Measurements from ENCODE around the gene MRPS23.
"Not testable (repeated sequence)": the region's sequence is repeated elsewhere in the genome, so short reads cannot be mapped to it uniquely, and the experiment has no call there.

MRPS23 gene

DNA sequence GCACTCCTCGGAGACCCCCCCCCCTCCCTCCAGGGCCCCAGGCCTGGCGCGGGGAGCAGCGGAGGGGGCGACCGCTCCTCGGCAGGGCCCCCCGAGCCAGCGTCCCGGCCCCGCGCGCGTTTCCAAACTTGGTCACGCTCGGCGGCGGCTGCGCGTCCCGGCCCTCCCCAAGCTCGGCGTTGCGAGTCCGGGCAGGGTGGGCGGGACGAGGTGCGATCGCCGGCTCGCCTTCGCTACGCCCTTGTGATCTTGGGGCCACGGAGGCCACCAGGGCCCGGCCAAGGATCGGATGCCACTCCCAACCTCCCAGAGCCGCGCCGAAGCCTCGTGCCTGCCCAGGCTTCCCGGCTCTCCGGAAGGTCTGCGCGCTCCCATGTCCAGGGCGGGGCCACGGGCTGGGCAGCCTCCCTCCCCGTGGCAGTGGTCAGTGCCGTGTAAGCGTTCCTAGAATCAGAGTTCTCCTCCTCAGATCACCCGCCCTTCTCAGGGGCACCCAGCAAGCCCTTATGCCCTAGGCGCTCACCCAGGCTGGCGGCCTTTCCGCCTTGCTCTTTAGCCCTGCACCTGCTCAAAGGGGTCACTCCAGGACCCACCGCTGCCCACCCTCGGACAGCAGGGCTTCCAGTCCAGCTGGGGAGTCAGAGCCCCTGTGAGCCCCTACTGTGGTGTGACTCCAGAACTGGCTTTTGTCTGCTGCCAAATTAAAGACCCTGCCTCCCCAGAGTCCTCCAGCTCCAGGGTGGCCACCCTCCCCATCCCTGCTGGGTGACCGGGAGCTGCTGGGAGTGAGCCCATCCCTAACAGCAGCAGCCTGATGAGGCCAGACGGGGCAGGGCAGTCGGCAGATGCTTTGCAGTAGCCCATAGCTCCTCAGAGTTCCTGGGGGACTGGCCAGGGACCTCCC is 12.2 kb upstream of the MRPS23 start:
- DNase-seq, result no peak

- no peak for DNase-seq
Measured at GRCh38 chr17:57861000-57861789, 11.4 kb upstream of the MRPS23 start.

GRCh38 chr17:57860414-57860999 is 10.7 kb upstream of the MRPS23 start:
- no peak for DNase-seq

DNA sequence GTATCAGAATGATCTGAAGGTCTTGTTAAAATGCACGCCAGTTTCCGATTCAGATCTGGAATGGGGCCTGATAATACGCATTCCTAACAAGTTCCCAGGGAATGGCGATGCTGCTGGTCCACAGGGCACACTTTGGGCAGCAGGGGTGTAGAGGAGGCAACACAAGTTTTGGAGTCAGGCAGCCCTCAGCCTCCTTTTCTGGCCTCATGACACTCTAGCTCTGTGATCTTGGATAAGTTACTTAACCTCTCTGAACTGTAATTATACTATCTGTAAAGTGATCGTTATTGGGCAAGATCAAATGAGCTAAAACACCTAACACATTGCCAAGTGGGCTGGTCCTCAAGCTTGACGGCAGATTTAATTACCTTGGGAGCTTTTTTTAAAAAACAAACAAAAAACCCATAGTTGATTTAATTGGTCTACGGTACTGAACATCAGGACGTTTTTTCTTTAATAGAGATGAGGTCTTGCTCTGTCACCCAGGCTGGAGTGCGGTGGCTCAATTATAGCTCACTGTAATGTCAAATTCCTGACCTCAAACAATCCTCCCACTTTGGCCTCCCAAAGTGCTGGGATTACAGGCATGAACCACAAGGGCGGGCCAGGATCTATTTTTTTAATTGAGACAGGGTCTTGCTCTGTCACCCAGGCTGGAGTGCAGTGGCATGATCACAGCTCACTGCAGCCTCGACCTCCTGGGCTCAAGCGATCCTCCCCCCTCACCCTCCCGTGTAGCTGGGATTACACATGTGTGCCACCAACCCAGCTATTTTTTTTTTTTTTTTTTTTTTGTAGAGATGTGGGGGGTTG is 10.0 kb upstream of the MRPS23 start:
- no peak for DNase-seq

DNA sequence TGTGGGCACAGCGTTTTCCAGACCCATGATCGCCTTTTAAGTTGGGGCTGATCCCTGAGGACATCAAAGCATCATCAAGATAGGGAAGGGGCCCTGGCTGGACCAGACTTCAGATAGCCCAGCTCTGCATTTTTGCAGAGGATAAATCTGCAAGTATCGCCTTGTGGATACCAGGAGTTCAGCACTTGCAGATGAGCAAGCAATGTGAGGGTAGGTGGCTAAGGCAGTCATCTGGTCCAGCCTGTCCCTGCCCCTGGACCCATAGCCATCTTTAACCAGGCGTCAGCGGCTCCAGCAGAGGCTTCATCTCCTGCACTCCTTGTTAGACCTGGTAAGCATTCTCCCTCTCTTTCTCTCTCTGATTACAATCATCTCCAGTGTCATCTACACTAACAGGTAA is 9.0 kb upstream of the MRPS23 start:
- no peak for DNase-seq

DNA sequence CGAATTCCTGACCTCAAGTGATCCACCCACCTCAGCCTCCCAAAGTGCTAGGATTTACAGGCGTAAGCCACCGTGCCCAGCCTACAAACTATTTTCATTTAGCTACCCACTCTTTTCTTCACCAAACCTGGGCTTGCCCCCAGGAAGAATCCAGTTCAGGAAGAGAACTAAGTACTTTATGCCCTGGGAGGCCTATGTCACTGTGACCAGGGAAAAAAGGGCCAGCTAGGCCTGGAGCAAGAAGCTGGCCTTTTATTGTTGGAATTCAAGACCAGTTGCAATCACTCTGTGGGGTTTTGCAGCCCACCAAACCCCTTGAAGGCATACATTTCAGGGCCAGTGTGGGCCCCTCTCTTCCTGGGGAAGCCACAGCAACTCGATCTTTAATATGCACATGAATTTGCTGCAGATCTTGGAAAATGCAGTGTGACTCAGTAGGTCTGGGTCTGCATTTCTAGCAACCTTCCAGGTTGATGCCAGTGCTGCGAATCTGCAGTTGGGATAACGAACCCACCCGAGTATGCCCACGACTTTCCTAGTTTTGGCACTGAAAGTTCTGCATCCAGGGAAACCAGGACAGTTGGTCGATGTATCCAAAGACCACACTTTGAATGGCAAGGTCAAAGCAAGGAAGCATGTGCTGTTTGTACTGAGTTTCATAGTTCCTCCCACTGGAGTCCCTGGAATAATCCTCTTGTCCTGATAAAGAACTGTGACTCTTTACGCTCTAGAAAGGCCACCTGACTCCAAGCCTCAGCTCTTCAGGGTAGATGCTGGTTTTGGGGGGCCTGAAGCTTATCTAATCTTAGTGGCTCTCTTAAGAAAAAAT is 7.2 kb upstream of the MRPS23 start:
- no peak for DNase-seq

- no peak for DNase-seq
Measured at GRCh38 chr17:57855391-57856035, 5.7 kb upstream of the MRPS23 start.

DNA sequence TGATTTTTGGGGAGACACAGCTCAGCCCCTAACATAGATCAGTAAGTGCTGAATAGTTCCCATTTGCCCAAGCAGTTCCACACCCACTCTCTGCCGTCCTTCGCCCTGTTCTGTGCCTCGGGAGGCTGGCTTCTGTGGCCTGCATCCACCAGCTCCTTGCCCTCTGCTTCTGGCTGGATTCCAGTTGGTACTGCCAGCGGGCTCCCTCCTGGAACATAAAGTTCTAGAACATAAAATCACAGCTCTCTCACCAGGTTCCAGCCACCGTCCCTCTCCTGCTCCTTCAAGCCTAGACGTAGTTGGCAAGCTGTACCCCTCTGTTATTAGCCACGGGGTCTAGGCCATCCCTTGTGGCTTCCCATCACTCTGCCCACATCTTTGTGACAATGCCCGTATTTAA is 3.9 kb upstream of the MRPS23 start:
- DNase-seq, result no peak

DNA sequence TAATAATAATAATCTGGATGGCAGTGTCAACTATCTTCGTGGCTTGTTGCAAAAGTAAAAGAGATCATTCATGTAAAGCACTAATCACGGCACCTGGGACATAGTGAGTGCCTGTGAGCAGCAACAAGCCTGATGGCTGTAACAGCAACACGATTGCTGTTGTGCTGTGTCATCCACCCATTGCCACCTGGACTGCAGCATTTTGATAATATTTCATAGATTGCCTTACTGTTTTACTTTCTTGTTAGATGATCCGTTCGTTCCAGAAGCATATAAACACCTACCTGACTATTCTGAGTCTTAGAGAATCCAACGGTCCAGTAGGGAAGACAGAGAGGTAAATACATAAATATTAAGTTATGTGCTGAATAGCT is 3.1 kb upstream of the MRPS23 start:
- no peak for DNase-seq

DNA sequence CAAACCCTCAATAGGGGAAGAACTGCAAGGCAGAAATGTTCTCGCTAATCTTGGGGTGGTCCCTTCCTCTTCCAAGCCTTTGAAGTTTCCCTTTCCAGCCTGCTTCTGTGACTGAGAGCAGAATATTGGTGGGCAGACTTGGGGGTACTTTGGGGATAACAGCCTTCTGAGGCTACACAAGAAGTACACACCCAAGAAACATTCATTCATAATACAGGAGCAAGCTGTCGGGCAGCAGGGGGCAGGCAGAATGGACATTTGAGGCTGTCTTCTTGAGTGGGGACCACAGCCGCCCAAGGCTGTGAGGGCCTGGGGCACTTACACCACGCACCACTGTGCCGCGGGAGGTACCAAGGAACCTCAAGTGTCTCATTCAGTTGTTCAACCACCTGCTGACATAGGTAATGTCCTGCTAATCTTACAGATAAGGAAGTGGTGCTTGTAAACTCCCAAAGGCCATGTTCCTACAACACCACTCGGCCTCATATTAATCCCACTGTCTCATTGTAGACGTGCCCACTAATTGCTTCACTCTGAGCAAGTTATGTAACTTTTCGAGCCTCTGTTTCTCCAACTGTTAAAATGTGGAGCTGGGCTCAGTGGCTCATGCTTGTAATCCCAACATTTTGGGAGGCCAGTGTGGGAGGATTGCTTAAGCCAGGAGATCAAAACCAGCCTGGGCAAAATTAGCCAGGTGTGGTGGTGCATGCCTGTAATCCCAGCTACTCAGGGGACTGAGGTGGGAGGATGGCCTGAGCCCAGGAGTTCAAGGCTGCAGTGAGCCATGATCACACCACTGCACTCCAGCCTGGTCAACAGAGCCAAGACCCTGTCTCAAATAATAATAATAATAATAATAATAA is 2.5 kb upstream of the MRPS23 start:
- DNase-seq, result no peak

GRCh38 chr17:57849163-57849873 is 526 bp downstream of the MRPS23 start:
- DNase-seq, result no peak

DNA sequence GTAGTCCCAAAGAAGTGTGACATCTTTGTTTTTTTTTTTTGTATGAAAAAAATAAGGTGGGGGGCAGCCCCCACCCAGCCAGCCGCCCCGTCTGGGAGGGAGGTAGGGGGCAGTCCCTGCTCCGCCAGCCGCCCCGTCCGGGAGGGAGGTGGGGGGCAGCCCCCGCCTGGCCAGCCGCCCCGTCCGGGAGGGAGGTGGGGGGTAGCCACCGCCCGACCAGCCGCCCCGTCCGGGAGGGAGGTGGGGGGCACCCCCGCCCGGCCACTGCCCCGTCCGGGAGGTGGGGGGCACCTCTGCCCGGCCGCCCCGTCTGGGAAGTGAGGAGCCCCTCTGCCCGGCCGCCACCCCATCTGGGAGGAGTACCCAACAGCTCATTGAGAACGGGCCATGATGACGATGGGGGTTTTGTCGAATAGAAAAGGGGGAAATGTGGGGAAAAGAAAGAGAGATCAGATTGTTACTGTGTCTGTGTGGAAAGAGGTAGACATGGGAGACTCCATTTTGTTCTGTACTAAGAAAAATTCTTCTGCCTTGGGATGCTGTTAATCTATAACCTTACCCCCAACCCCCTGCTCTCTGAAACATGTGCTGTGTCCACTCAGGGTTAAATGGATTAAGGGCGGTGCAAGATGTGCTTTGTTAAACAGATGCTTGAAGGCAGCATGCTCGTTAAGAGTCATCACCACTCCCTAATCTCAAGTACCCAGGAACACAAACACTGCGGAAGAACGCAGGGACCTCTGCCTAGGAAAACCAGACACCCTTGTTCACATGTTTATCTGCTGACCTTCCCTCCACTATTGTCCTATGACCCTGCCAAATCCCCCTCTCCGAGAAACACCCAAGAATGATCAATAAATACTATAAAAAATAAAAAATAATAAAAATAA is 3.5 kb downstream of the MRPS23 start:
- DNase-seq, result not testable (repeated sequence)

- no peak for DNase-seq
Measured at GRCh38 chr17:57842280-57842679, 7.6 kb downstream of the MRPS23 start.

GRCh38 chr17:57839571-57839923 is 10.3 kb downstream of the MRPS23 start:
- no peak for DNase-seq

- no peak for DNase-seq
Measured at GRCh38 chr17:57838857-57839570, 10.8 kb downstream of the MRPS23 start.

GRCh38 chr17:57838453-57838852 is 11.4 kb downstream of the MRPS23 start:
- no peak for DNase-seq

GRCh38 chr17:57835333-57835900 is 14.4 kb downstream of the MRPS23 start:
- DNase-seq, result no peak
